ENCODE results near the gene CRYBA2. TPM values are rescaled to one million over a fixed set of nuclear protein-coding genes. Genes with fewer than 3 reads are reported as not detected.

Gene CRYBA2
- total RNA-seq, 1 donor from 2014 or later = not detected

DNA sequence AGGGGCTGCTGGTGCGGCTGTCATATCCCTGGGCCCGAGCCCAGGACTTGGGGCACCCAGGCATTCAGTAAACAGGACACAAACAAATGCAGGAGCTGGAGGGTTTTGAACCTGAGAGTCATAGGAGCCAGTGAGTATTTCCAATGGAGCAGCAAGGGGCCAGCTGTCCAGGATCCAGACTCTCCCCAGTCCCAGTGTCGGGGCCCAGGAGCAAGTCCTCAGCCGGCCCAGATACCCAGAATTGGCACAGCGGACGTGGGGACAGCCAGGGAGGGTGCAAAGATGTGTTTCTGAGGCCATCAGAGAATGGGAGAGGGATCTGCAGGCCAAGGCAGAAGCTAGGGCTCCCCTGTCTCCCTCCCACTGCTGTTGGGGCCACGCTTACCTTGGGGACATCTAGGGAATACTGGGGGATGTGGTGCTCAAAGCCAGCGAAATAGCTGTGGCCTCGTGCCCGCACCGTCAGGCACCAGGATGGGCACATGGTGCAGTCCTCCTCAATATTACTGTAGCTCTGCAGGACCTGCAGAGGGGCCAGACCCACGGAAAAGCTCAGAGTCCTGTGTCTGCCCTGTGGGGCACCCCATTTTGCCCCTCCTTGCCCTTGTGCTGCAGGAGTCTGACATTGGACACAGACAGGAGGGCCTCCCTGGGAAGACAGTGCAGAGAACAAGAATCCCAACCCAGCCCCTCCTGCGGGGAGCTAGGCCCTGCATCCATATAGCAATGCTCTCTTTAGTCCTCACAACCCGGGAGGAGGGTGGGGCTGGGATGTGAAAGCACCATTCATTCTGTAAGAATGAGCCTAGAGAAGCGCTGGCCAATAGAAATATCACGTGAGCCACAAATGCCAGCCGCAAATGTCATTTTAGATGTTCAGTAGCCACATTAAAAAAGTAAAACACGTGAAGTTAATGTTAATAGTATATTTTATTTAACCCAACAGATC lies 32.7 kb upstream of the CRYBA2 start:
- intact Hi-C loops (cut with DNase I) = no loop called here
- DNase-seq (ENCODE audit: low spot score) = no peak

DNA sequence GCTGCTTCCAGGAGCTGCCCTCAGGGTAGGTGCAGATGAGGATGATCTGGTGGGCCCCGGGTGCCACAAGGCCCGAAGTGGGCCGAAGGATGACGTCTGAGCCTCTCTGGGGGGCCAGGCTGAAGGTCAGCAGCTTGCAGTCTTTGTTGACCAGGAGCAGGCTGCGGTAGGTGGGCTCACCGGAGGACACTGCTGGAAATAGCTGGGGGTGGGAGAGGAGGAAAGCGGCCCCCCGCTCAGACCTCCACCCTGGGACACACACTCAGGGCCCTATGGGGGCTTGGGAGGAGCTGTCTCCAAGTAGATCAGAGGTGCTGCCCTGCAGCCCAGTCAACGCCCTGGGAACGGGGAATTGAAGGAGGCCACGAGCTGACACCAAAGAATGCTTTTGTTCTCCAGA lies 30.8 kb upstream of the CRYBA2 start:
- intact Hi-C loops (cut with DNase I) = no loop called here
- DNase-seq (ENCODE audit: low spot score) = no peak

GRCh38 chr2:219023045-219023605 lies 29.9 kb upstream of the CRYBA2 start:
- intact Hi-C loops (cut with DNase I) = no loop called here
- DNase-seq (ENCODE audit: low spot score) = no peak

DNA sequence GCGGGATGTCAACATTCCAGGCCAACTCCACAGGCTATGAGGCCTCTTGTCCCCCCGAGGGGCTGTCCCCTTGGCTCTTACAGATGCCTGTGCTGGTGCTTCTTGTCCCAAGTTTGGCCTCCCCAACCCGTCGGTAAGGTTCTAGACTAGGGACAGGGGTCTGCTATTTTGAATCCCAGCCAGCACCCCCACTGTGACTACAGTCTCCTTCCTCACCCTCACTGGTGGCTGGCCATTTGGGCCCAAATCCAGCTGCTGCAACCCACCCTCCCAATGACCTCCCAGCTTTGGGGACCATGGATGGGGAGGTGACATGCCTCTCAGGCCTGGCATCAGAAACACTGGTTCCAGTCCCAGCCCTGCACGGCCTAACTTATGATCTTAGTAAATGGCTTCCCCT lies 29.4 kb upstream of the CRYBA2 start:
- intact Hi-C loops (cut with DNase I) = no loop called here
- DNase-seq (ENCODE audit: low spot score) = no peak

- DNase-seq (ENCODE audit: low spot score) = no peak
- intact Hi-C loops (cut with DNase I) = no loop called here
Observed at GRCh38 chr2:219022041-219022440, 28.8 kb upstream of the CRYBA2 start.

DNA sequence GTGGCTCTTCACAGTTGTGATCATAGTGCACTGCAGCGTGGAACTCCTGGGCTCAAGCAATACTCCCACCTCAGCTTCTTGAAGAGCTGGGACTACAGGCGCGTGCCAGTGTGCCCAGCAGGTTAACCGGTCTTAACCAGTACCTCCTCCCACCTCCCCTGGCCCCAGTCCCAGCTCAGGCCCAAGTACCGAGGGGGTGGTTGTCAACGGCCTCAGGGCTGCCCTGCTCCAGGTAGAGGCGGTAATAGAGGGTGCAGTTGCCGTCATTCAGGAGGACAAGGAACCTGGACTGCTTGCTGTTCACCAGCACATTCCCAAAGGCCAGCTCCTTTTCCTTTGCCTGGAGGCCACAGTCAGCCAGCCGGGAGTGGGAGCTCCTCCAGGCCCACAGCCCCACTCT lies 28.4 kb upstream of the CRYBA2 start:
- intact Hi-C loops (cut with DNase I) = no loop called here

DNA sequence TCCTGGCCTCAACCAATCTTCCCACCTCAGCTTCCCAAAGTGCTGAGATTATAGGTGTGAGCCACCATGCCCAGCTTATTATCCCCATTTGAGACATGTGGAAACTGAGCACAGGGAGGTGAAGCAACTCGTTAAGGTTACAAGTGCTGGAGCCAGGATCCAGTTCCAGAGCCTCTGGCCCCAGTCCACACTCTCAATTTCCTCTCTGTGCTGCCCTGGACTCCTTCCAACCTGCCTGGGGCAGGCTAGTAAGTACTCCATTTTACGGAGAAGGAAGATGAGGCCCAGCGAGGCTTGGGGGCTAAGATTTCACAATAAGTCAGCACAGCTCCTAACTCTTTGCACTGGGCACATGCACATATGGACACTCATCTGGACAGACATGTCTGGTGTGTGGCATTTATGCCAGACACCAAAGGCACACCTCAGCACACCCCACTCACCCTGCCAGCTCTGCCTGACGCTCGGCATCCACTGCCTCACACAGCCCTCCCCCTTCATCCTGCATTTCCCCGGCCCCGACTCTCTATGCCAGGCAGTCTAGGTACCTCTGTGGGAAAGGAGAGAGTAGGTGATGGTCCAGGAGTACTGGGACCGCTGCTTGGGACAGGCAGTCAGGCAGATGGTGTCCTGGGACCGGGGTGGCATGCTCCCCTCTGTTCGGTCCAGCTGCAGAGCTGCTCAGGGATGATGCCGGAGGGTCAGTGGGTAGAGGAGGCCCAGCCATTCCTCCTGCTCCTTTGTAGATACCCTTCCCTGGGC lies 27.6 kb upstream of the CRYBA2 start:
- no peak for DNase-seq (ENCODE audit: low spot score)
- intact Hi-C loops (cut with DNase I) = no loop called here

More for the DNA sequence above, 28.4 kb upstream of the CRYBA2 start:
- DNase-seq (ENCODE audit: low spot score) = no peak

GRCh38 chr2:219019436-219019835 lies 26.2 kb upstream of the CRYBA2 start:
- intact Hi-C loops (cut with DNase I) = no loop called here
- DNase-seq (ENCODE audit: low spot score) = no peak

DNA sequence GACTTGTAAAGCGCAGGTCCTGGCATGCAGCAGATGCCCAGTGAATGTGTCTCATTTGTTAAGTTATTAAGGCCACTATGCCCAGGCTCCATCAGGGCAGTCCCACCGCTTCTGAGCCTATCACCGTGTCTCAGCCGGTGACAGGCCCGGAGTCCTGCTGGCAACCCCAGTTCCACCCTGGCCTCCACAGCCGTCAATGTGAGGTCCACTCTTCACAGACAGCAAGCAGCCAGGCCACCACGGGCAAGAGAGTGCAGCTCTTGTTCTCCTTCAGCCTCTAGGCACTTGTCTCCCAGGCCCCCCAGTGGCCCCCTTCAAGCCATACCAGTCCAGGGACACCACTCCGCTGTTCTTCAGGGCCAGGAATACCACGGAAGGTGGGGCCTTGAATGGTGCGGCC lies 25.5 kb upstream of the CRYBA2 start:
- DNase-seq (ENCODE audit: low spot score) = no peak
- intact Hi-C loops (cut with DNase I) = no loop called here

GRCh38 chr2:219018286-219018685 lies 25.1 kb upstream of the CRYBA2 start:
- intact Hi-C loops (cut with DNase I) = no loop called here
- DNase-seq (ENCODE audit: low spot score) = no peak

DNA sequence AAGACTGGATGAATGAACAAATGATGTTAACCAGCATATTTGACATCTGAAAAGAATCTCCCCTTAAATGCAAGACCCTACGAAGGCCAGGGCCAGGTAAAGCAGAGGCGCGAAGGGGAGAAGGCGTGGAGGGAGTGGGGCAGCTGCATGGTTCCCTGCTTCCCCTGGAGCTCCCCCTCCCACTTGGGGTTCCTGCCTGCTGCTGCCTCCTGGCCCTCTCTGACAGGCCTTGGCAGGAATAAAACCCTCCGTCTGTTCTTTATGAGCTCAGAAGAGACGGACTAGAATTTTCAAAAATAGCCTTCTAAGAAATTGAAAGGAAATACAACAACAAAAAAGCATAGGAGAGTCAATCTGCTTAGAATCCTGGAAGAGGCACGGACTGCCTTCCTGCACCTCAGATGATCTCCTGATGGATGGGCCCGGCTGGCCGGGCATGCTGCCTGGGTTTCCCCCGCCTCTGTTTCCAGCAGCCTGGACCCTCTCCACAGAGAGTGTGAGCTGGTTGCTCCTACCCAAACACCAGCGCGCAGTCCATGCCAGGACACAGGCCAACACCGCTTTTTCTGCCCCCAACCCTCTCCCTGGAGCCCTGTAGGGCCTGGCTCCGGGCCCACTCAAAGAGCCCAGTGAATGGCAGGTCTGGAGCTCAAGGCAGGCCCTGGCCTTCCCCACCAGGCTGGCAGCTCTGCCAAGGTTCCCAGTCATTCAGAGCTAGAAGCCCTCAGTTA lies 24.1 kb upstream of the CRYBA2 start:
- intact Hi-C loops (cut with DNase I) = no loop called here
- DNase-seq (ENCODE audit: low spot score) = no peak

DNA sequence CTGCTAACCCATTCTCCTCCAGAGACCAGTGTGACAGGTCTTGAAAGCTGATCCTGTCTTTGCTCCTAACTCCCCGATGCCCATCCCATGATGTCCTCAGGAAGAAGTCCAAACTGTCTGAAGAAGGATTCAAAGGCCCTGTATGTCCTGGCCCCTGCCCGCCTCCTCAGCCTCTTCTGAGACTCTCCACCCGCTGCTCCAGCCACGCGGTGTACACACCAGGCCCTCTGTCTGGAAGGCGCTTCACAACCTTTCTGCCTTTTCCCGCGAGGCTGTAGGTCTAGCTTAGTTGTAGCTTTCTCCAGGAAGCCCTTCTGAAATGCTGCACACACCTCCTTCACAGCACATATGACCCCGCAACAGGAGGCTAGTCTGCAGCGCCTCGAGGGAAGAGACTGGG lies 23.5 kb upstream of the CRYBA2 start:
- intact Hi-C loops (cut with DNase I) = no loop called here
- no peak for DNase-seq (ENCODE audit: low spot score)

DNA sequence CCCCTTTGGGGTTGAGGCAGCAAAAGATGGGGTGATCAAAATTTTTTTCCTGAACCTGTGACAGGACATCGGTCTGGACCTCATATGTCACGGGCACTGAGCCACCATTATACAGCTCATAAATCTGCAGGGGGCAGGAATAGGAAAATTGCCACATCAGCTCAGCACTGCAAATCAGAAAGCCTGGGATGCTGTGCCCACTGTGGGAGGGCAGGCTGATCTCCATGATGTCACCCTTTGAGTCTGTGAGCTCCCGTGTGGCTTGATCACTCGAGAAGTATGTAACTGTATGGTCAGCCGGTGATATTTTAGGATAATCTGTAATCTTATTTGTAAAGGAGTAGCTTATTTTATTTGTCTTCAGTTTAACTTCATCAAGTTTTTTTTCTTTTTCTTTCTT lies 17.7 kb upstream of the CRYBA2 start:
- DNase-seq (ENCODE audit: low spot score) = no peak
- intact Hi-C loops (cut with DNase I) = no loop called here

DNA sequence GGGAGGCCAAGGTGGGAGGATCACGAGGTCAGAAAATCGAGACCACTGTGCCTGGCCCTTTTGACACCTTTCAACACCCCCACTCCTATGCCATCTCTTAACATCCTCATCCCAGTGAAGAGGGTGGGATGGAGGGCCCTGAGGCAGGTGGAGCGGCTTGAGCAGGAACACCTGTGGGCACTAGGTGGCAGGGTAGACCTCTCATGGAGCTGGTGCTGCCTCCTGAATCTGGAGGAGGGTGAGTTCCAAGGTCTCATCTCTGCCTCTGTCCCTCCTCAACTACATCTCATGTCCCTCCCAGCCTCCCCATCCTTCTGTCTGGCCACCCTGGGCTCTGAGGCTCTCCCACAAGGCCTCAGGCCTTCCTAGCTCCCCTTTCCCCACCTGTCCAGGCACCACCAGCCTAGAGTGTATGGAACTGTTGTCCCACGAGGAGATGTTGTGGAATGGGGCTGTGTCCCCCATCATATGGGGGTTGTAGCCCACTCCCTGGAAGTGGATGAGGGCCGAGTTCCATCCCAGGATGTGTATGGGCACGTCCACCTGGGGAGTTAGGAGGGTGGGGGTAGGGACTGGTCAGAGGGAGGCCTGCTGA lies 17.0 kb upstream of the CRYBA2 start:
- DNase-seq (ENCODE audit: low spot score) = no peak
- intact Hi-C loops (cut with DNase I) = no loop called here

DNA sequence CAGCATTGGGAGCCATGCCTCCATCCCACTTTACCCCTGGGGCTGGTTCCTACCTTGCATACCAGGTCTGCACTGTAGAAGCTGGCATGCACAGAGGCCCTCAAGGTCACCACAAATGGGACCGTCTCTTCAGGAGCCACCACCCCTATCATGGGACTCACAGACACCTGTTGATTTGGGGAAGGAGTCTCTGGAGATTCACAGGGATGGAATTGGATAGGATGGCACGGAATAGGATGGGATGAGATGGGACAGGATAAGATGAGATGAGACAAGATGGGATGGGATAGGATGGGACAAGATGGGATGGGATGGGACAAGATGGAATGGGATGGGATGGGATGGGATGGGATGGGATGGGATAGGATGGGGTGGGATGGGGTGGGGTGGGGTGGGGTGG lies 16.1 kb upstream of the CRYBA2 start:
- no peak for DNase-seq (ENCODE audit: low spot score)
- intact Hi-C loops (cut with DNase I) = no loop called here

DNA sequence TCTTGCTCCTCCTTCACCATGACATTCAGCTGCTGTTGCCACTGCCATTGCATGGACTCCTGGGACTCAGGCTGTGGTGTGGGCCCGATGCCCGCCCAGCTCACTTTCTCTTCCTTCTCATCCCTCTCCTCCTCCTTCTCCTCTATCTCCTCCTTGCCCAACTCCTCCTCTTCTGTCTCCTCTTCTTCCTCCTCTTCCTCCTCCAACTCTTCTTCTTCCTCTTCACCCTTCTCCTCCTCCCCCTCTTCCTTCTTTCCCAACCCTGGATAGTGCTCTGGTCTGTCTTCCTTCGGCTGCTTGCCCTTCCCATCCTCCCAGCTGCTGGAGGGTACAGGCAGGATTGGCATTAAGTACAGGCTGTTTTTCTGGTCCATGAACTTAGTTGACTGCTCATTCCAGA lies 10.8 kb upstream of the CRYBA2 start:
- DNase-seq (ENCODE audit: low spot score) = no peak
- intact Hi-C loops (cut with DNase I) = no loop called here

DNA sequence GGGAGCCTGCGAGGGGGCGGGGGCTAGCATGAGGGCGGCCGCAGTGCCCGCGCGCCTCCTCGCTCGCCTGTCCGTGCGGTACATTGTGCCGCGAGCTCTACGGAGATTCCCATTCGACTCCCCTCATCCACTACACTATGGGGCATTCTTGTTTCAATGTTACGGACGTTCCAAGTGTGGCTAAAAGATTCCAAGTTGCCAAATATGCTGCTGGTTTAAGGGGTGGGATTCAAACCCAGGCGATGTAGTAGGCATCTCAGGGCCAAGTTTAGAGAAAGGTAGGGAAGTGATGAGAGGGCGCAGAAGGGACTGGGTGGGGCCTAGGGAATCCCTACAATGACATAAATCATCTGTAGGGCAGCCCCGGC lies 10.0 kb upstream of the CRYBA2 start:
- intact Hi-C loops (cut with DNase I) = no loop called here
- DNase-seq (ENCODE audit: low spot score) = no peak

DNA sequence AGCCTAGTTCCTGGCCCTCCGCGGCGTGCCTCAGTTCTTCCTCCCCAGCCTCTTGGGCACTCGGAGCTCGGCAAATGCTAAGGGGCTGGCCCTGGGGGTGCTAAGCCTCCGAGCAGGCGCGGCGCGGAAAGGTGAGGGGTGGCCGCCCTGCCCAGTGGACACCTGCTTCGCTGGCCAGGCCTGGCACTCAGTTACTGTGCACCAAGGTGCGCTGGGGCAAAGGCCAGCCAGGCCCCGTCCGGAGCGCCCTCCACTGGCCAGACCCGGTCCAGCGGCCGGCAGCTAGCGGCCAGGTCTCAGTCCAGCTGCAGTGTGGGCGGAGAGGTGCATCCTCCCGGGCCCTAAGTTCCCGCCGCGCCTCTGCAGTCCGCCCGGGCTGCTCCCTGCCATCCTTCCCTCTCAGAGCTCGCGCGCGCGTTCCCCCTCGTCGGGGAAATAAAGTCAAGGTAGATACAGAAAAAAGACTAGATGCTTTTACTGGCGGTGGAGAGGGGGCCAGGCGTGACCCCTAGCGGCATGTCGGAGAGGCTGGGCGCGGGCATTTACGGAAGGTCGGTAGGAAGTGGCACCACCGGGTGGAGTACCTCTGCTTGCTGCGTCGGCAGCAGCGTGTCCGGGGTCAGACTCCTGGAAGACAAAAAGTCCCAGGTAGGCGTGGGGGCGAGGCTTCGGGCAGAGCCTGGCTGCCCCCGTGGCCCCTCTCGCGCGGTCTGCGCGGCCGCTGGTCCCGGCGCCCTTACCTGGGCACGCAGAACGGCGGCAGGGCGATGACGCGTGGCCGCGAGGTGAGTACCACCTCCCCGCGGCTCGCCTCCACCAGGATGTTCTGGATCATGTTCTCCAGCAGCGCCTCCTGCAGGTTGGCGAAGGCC lies 9.4 kb upstream of the CRYBA2 start:
- intact Hi-C loops (cut with DNase I) = no loop called here
- DNase-seq (ENCODE audit: low spot score) = no peak

Data from cardiac septum (tissue), 1 donor.